K562 (cell line): ENCODE results near the gene KSR2. TPM values are rescaled to one million over a fixed set of nuclear protein-coding genes. Genes with fewer than 3 reads are reported as not detected.

Source experiments
- ATAC-seq: fragments of 200-7000 bp; cut with Tn5 transposase; 3 replicates; pipeline ENCODE4 v1.9.1; 2020; ENCODE audit warnings: moderate library complexity
- BruUV-seq: library from RNA; stranded (reverse); fragments of 400-500 nt; replicated peaks from 2 replicates; lab custom pipeline; 2021; lab: Mats Ljungman, UMichigan
- CTCF ChIA-PET: fragments of 300-600 bp; formaldehyde crosslinking; extraction: SDS; loops from one replicate; lab custom pipeline; 2021; ENCODE audit warnings: low intra/inter-chr PET ratio; lab: Yijun Ruan, JAX
- POLR2A ChIA-PET: fragments of 300-600, 350-650 bp; sonication (Branson Sonifier 250); formaldehyde crosslinking; extraction: SDS; loops from one replicate; lab custom pipeline; 2021; ENCODE audit warnings: antibody characterized with exemption, inconsistent platforms; lab: Yijun Ruan, JAX
- DNase-seq, 4 experiments: peaks; one replicate each; pipeline versions ENCODE4 v3.0.0 to v3.0.0-alpha.2; 2011 to 2018; ENCODE audit warnings: low spot score in 3 of 4, mixed read lengths in 3 of 4; ENCODE audit errors: extremely low read depth in 1 of 4
- FAIRE-seq: peaks from 2 replicates; lab custom pipeline; 2011; peaks lifted over from hg19 to GRCh38; lab: Jason Lieb, UNC
- H2AFZ ChIP-seq: 2 replicates; pipeline ENCODE4 v1.6.0; 2011; ENCODE audit warnings: low read depth, low read length, control low read depth, inconsistent platforms
- H3K27ac ChIP-seq: fragments of 200-600 bp; 3 replicates; pipeline ENCODE4 v1.8.0; 2011; ENCODE audit warnings: low read depth, mild to moderate bottlenecking, control low read depth, inconsistent platforms, low read length, moderate library complexity, mixed read lengths; ENCODE audit errors: extremely low read depth
- H3K27me3 ChIP-seq, 2 experiments: fragments of 300-600 bp in 1 of 2; 2 replicates in 1 of 2; 3 replicates in 1 of 2; pipeline versions ENCODE4 v1.6.0 to v1.8.0; 2011; ENCODE audit warnings: inconsistent platforms in 2 of 2, low read length in 2 of 2, mild to moderate bottlenecking in 1 of 2, mixed read lengths in 1 of 2, moderate library complexity in 1 of 2; ENCODE audit not compliant: control insufficient read depth in 2 of 2, insufficient read depth in 2 of 2
- H3K36me3 ChIP-seq: fragments of 300-600 bp; 3 replicates; pipeline ENCODE4 v1.8.0; 2011; ENCODE audit warnings: mild to moderate bottlenecking, low read length, inconsistent platforms; ENCODE audit not compliant: control insufficient read depth, insufficient read depth
- H3K4me1 ChIP-seq, 2 experiments: fragments of 200-600 bp in 1 of 2; replicated peaks in 1 of 2; 2 replicates in 1 of 2; 3 replicates in 1 of 2; pipeline versions ENCODE4 v1.5.1 to v1.8.0; 2011; ENCODE audit warnings: inconsistent platforms in 2 of 2, low read length in 2 of 2, mild to moderate bottlenecking in 1 of 2, mixed read lengths in 1 of 2, moderate library complexity in 1 of 2; ENCODE audit not compliant: control insufficient read depth in 2 of 2, insufficient read depth in 2 of 2
- H3K4me2 ChIP-seq: 2 replicates; pipeline ENCODE4 v1.6.1; 2011; ENCODE audit warnings: low read length, control low read depth, inconsistent platforms, mixed read lengths; ENCODE audit not compliant: insufficient read depth
- H3K4me3 ChIP-seq: fragments of 200-600 bp; sonication (generic), shearing (Covaris generic); 2 replicates; pipeline ENCODE4 v1.5.1; 2016; ENCODE audit warnings: control low read depth, inconsistent platforms
- H3K79me2 ChIP-seq: fragments of 200-600 bp; 3 replicates; pipeline ENCODE4 v1.8.0; 2011; ENCODE audit warnings: low read length, inconsistent platforms; ENCODE audit not compliant: control insufficient read depth, insufficient read depth
- H3K9ac ChIP-seq, 2 experiments: 2 replicates each; pipeline versions ENCODE4 v1.6.0 to v1.6.1; 2011; ENCODE audit warnings: low read depth in 2 of 2, low read length in 2 of 2, control low read depth in 1 of 2, inconsistent platforms in 1 of 2, mild to moderate bottlenecking in 1 of 2, mixed read lengths in 1 of 2; ENCODE audit not compliant: insufficient read depth in 1 of 2
- H3K9me1 ChIP-seq: one replicate; pipeline ENCODE4 v1.6.0; 2011; ENCODE audit warnings: inconsistent platforms, mild to moderate bottlenecking, low read length, moderate library complexity; ENCODE audit not compliant: control insufficient read depth, insufficient read depth
- H3K9me3 ChIP-seq: replicated peaks from 2 replicates; pipeline ENCODE4 v1.5.1; 2011; ENCODE audit warnings: low read depth, low read length, inconsistent platforms; ENCODE audit not compliant: control insufficient read depth, insufficient read depth
- H4K20me1 ChIP-seq: replicated peaks from 2 replicates; pipeline ENCODE4 v1.6.1; 2011; ENCODE audit warnings: low read length, inconsistent platforms, mixed read lengths; ENCODE audit not compliant: control insufficient read depth, insufficient read depth
- ARID2 ChIP-seq: fragments of 450-650 bp; IDR thresholded peaks from 2 replicates; pipeline ENCODE4 v1.6.1; 2017; ENCODE audit warnings: antibody characterized with exemption, mild to moderate bottlenecking
- RBM25 ChIP-seq: fragments of 200-400 bp; formaldehyde crosslinking; IDR thresholded peaks from 2 replicates; pipeline ENCODE4 v1.6.1; 2018; ENCODE audit warnings: low read length, low read depth, moderate library complexity; ENCODE audit not compliant: severe bottlenecking
- ZFP36 ChIP-seq: fragments of 150-350 bp; IDR thresholded peaks from 2 replicates; pipeline ENCODE4 v1.6.1; 2018; ENCODE audit warnings: low read length, low read depth; ENCODE audit not compliant: partially characterized antibody
- WGBS: fragments of 100-300 bp; shearing (Covaris generic); methylation state at CpG from one replicate; pipeline ENCODE4 v1.1.6; 2016; ENCODE audit warnings: low coverage, mixed read lengths; ENCODE audit not compliant: insufficient coverage; ENCODE audit errors: missing lambda C conversion rate; 5-methylcytosine and 5-hydroxymethylcytosine counted together
- in situ Hi-C: fragments of 300-500 bp; cut with MboI; formaldehyde crosslinking; loops from 4 replicates; pipeline ENCODE4 v1.15.0; 2018; ENCODE audit warnings: inconsistent platforms, mixed read lengths
- intact Hi-C: fragments of 100-400 bp; cut with micrococcal nuclease; formaldehyde crosslinking; loops from 2 replicates; pipeline ENCODE4 v1.14.2; 2022
- polyA plus RNA-seq, 8 experiments: library from polyadenylated mRNA; depleted of rRNA in 4 of 8; stranded (reverse) in 5 of 8; unstranded in 3 of 8; fragments of >200 nt; fragmentation: Nextera tagmentation in 2 of 8; fragmentation: Illumina TruSeq in 1 of 8; extraction: Ambion mirVana in 2 of 8; extraction: Trizol in 1 of 8; gene quantifications; 2 replicates each; pipeline versions ENCODE4 v1.2.1 to v1.2.3, GENCODE V29; 2011 to 2014; ENCODE audit warnings: inconsistent platforms in 1 of 8, missing spikeins in 1 of 8
- total RNA-seq, 7 experiments: library from RNA; depleted of rRNA in 6 of 7; stranded (reverse); fragments of >200 nt in 6 of 7; fragmentation: Illumina TruSeq in 2 of 7; extraction: Trizol in 2 of 7; gene quantifications; 2 replicates each; pipeline versions ENCODE4 v1.2.1 to v1.2.3, GENCODE V29; 2011 to 2021; ENCODE audit warnings: low replicate concordance in 1 of 7
- TF ChIP-seq, protein P1 (sequence below): sonication (generic); formaldehyde crosslinking; IDR thresholded peaks from 2 replicates; pipeline ENCODE4 v1.8.0; 2022; ENCODE audit warnings: missing genetic modification reagents, mild to moderate bottlenecking, moderate library complexity, borderline replicate concordance
- TF ChIP-seq, protein P2 (sequence below): fragments of 250-450 bp; sonication (Bioruptor Pico); IDR thresholded peaks from 2 replicates; pipeline ENCODE4 v1.8.0; 2021; ENCODE audit warnings: mild to moderate bottlenecking, moderate library complexity

The KSR2 gene
- total and polyA plus RNA-seq, 9 of the 15 experiments (the other 6 are each of a cell fraction or from before 2014, with no cell fraction given) = not detected

DNA sequence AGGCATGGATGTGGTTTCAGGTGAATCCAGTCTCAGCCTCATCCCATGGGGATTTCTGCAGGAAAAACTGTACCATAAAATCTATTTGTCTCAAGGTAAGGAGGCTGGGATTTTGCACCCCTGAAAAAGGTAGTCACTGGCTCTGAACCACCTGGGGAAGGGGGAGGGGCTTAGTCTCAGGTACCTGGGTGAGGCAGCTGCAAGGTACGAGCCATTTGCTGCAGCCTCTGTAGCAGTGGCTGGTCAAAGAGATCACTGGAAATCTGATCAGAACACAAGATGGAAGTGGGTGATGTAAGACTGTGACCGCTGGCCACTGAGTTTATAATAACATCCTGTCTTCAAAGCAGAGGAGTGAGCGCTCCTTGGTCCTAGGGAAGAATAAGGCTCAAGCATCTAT is 397.5 kb downstream of the KSR2 start:
- 0% methylated on average over 3 of the region's 3 CpGs for WGBS
- no TSS peak for BruUV-seq
- Histone ChIP-seq H4K20me1 (no peaks in the 10 kb centered on the region), H3K79me2 (no peaks in the 10 kb centered on the region), H3K4me3 (no peak overlapping the region), H3K4me1 (no peaks in the 10 kb centered on the region), H3K27me3 (peaks cover 7 to 15% of the 10 kb centered on the region in 2 experiments; a peak in 4 of 5 replicates), H3K9me3 (no peaks in the 10 kb centered on the region), H2AFZ (no peak overlapping the region), H3K9me1 (no peaks in the 10 kb centered on the region), H3K4me2 (no peak overlapping the region), H3K9ac (no peak overlapping the region), H3K27ac (no peak overlapping the region), H3K36me3 (no peaks in the 10 kb centered on the region)
- ATAC-seq (no peak), FAIRE-seq (no peak), DNase-seq (no peak)
- ChIA-PET POLR2A (no interaction called here), CTCF (no interaction called here)
- intact Hi-C loops (no loop called here), in situ Hi-C loops (no loop called here)
- TF ChIP-seq, protein P1, sequence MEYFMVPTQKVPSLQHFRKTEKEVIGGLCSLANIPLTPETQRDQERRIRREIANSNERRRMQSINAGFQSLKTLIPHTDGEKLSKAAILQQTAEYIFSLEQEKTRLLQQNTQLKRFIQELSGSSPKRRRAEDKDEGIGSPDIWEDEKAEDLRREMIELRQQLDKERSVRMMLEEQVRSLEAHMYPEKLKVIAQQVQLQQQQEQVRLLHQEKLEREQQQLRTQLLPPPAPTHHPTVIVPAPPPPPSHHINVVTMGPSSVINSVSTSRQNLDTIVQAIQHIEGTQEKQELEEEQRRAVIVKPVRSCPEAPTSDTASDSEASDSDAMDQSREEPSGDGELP (CRISPR knock-in tag) = no peak
- TF ChIP-seq, protein P2, sequence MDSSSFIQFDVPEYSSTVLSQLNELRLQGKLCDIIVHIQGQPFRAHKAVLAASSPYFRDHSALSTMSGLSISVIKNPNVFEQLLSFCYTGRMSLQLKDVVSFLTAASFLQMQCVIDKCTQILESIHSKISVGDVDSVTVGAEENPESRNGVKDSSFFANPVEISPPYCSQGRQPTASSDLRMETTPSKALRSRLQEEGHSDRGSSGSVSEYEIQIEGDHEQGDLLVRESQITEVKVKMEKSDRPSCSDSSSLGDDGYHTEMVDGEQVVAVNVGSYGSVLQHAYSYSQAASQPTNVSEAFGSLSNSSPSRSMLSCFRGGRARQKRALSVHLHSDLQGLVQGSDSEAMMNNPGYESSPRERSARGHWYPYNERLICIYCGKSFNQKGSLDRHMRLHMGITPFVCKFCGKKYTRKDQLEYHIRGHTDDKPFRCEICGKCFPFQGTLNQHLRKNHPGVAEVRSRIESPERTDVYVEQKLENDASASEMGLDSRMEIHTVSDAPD (CRISPR knock-in tag) = no peak

DNA sequence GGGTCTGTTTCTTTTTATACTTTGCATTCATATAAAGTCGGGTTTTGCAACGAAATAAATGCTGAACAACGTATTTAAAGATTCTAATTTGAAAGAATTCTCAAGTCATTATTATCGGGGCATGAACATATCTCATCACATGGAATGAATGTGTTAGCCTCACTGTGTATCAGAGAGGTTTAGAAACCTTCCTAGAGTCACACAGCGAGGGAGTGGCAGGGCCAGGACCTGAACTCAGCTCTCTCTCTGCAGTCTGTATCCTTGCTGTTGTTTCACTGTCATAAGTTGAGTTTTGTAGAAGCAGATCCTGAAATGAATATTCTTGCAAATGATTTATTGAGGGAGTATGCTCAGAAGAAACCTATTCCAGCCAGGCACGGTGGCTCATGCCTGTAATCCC is 398.2 kb downstream of the KSR2 start:
- no peak overlapping the region for H3K4me3 ChIP-seq
- H3K9me3 ChIP-seq = no peaks in the 10 kb centered on the region
- H3K9me1 ChIP-seq = no peaks in the 10 kb centered on the region
- intact Hi-C loops (no loop called here), in situ Hi-C loops (no loop called here)
- TF ChIP-seq ZFP36 (peak; percentile 52), RBM25 (peak; percentile 54), ARID2 (no peak)
- FAIRE-seq (no peak), ATAC-seq (no peak), DNase-seq (no peak)
- H3K79me2 ChIP-seq = no peaks in the 10 kb centered on the region
- CTCF ChIA-PET = no interaction called here
- H3K4me1 ChIP-seq = no peaks in the 10 kb centered on the region
- peaks cover 7 to 15% of the 10 kb centered on the region in 2 experiments; a peak in 4 of 5 replicates for H3K27me3 ChIP-seq
- H3K36me3 ChIP-seq = no peaks in the 10 kb centered on the region
- no peak overlapping the region for H3K4me2 ChIP-seq
- H3K9ac ChIP-seq = no peak overlapping the region
- no peaks in the 10 kb centered on the region for H4K20me1 ChIP-seq
- no peak overlapping the region for H3K27ac ChIP-seq
- no TSS peak for BruUV-seq
- H2AFZ ChIP-seq = no peak overlapping the region
- POLR2A ChIA-PET = no interaction called here
- WGBS = 0% methylated on average over 6 of the region's 6 CpGs
